HG03064 (cell line): ENCODE data around the gene ITGA8.

Source experiments
- ATAC-seq: cut with Tn5 transposase; IDR thresholded peaks from one replicate; pipeline ENCODE4 v1.9.1; 2021; ENCODE audit warnings: low read depth; ENCODE audit not compliant: unreplicated experiment

ITGA8 gene

DNA sequence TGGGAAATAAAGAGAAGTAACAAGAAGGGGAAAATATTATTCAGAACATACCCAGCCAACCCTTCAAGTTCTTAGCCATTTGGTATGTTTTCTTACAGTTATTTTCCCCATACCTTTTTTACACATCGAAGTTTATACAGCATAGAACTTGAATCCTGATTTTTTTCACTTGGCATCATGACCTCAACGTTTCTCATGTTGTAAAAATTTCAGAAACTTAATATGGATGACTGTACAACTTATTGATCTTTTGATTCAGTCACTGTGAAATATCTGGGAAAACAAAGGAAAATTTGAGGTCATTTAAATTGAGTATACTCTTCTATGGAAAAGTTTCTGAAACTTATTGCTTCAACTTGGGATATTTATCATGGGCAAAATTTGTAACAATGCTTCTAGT, 245.1 kb downstream of the ITGA8 start:
- ATAC-seq = no peak

DNA sequence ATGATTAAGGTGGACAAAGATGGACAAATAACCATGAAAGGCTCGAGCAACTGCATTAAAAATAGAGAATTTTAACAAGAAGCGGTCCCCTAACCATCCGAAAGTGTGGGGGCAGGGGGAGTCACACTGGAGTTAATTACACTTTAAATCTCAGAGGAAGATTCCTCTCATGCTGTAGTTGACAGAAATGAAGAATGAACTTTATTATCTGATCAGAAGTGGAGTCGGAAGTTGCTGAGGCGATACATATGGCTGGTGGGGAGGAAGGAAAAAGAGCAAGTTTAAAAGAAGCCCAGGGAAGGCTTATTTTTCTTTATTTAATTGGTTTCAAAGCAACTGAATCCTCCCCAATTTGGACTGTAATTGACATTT, 246.3 kb downstream of the ITGA8 start:
- ATAC-seq = no peak

DNA sequence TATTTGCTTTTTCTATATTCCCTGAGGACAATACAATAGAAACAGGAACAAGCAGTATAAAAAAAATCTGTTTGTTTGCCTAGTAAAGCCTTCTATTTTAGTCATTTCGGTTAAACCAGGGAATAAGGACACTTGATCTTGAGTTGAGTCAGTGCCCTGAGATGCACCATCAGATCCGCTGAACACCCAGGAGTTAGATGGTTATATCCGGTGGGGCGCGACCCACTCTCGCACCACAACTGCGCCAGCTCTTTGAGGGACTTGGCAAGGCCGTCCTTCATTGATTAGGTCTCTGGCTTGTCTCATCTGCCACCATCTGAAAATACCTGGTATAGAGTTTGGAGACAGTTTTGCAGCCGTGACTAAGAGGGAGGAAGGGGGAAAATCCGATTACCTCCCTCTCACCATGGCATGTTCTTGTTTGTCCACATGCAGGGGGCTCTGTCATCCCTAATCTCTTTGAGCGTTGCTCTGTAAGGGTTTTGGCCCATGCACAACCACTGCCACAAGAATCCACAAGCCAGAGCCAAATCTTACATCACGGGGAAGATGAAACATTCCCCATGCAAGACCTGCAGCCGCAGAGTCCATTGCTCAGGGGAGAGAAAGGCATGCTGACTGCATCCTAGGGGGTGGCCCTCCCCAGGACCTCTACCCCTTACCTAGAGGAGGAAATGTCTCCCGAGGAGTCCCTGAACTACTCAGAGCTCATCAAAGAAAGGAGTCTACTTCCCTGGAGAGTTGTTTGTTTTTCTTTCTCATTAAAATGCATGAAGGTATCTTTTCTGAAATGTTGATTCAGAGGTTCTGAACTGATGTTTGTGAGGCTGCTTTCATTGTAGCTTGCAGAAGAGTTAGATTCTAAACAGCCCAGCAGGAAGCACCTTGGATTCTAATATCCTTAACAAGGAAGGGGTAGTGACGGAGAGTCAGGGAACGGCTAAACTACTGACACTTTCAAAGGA, 247.0 kb downstream of the ITGA8 start:
- no peak for ATAC-seq

DNA sequence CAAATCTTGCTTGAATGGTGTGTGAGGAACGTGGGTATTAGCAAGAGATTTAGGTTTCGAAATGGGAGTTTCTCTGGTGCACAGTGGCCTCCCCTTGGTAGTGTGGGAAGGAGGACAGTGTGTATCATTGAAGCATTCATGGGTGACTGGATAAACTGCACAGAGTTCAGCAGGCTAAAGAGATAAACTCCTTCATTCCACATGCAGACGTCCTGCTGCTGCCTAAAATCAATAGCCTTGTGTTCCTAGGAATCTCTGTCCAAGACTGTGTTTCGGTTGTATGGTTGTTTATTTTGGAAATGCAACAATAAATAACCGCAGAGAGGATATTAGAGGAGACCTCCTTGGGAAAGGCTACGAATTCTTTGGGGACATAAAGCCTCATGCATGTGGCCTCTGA, 247.7 kb downstream of the ITGA8 start:
- ATAC-seq = no peak

DNA sequence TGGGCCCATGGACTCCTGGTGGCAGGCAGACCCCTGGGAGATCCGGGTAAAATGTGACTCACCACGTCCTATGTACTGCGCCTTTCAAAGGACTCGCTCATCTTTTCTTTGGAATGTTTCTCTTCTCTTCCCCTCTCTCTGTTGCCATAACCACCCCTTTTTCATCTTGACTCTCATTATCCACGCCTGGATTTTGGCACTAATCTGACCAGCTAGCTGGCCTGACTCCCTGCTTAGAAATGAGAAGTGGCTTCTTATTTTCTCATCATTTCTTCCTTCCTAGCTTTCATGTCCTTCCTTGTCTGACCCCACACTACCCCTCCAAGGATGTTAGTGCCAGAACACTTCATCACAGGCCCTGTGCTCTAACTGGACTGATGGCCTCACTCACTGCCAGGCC, 250.6 kb downstream of the ITGA8 start:
- ATAC-seq = no peak

DNA sequence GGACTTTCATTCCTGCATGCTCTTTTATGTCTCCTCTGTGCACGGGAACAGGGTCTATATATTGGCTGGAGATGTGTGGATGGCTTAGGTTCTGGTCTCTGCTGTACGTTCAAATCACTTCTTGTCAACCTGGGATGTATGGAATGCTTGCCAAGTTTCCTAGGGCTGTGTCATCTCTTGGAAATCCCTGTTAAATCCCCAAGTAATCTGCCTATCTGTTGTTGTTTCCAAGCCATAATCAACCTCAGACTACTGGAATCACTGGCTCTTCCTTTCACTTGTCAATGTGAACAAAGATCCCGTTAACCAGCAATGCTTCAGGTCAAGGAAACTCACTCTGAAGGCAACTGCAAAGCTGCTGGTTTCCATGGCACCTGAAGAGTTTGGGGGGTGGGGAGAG, 255.3 kb downstream of the ITGA8 start:
- ATAC-seq = no peak
